GM19099 (cell line): ENCODE results near the gene BSPRY.
A peak's percentile ranks its signal among the peaks of the same experiment; 100 is the strongest.

Experiments
- POLR2A ChIP-seq: IDR thresholded peaks from 3 replicates; pipeline ENCODE4 v1.6.1; 2011; ENCODE audit warnings: low read depth; ENCODE audit not compliant: insufficient read length; ENCODE audit errors: extremely low read depth

The BSPRY gene

GRCh38 chr9:113328045-113328782, 21.1 kb upstream of the BSPRY start:
- TF ChIP-seq POLR2A: no peak

- TF ChIP-seq POLR2A: no peak
Measured at GRCh38 chr9:113331780-113332179, 17.6 kb upstream of the BSPRY start.

DNA sequence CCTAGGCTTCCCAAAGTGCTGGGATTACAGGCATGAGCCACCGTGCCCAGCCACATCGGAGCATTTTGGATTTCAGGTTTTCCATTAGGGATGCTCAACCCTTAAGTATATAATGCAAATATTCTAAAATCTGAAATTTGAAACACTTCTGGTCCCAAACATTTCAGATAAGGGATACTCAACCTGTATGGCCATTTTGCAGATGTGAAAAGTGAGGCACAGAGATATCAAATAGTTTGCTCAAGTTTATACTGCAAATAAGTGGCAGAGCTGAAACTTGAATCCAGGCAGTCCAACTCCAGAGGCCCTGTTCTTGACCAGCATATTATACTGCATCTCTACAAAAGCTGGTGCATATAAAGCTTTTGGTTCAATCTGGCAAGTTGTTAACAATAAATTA, 11.6 kb upstream of the BSPRY start:
- TF ChIP-seq POLR2A: no peak

DNA sequence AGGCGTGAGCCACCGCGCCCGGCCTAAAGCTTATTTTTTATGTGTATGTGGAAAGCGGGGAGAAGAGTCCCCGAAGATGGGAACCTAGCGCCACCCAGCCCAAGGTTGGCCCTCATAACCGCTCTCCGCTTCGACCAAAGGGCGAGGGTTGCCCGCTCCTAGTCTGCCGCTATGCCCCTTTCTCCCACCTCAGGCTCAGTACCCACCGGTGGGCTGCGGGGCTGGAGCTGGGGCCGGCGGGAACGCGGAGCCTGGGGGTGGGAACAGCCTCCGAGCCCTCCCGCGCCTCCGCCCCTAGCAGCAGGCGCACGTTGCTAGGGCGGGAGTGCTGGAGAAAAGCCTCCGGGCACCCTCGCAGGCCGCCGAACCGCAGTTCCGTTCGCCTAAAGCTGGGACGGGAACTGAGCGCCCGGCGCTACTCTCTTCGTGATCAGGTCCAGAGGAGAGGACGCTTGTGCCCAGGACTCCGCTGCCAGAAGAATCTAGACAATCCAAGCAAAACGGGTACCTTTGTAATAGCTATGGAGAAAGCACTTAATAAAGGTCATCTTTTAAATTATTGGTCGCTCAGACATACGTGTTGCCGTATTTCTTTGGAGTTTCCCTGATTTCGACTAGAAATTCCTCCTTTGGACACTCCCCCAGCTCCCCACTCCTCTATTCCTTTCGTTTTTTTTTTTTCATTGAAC, 9.2 kb upstream of the BSPRY start, which contains the start of gene WDR31:
TSS of gene WDR31 (minus strand) at position 265 of the 689 bp plus-strand sequence. CDS start 8,253 bp downstream, outside the sequence.
- TF ChIP-seq POLR2A: peak; percentile 63

GRCh38 chr9:113341712-113342410, 7.5 kb upstream of the BSPRY start:
- no peak for TF ChIP-seq POLR2A

DNA sequence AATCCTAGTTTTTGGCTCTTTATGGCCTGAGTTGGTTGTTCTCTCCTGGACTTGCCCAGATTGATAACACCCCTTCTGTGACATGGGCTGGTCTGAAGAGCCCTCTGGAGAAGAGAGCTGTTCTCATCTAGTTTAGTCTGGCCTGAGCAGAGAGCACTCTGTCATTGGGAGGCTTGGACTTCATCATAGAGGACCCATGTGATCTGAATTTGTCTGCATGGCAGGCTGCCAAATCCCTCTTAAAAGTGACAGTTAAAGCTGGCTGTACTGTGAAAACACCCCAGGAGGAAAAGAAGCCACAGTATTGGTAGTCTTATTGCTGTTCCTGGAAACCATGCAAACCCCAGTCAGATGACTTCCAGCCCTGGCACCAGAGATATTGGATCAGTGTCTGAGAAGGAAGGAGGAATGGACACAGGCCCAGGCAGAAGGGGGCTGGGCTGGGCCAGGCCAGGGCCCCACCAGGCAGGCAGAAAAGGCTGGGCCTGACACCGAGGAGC, 5.6 kb upstream of the BSPRY start:
- TF ChIP-seq POLR2A: no peak

- no peak for TF ChIP-seq POLR2A
Measured at GRCh38 chr9:113345190-113345589, 4.2 kb upstream of the BSPRY start.

DNA sequence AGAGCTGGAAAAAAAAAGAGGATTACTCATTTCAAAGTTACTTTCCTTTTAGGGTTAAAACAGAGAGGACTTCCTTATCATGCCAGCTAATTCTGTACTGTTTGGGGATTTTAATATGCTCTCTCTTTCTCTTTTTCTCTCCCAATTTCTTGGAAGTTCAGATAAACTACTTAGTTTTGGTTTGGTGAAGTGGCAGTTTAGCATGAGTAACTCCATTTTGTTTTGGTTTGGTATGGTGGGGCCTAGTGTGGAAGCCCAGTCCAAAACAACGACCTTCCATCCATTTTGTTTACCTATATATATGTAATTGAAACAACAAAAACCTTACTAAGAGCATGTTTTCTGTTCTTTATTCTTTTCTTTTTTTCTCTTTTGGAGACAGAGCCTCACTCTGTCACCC, 3.7 kb upstream of the BSPRY start:
- TF ChIP-seq POLR2A: no peak

DNA sequence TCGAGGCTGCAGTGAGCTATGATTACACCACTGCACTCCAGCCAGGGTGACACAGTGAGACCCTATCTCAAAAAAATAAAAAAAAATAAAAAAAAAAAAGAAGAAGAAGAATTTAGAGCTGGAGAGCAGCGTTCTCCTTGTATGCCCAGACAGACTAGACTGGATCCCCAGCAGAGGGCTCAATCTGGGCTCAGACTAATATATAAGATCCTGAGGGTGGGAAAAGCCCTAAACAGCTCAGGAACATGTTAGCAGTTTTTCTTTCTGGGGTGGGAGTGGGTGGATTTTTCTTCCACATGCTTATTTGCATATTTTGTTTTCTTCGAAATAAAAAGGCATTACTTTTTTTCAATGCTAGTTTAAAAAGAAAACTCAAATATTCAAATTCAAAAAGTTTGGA, 904 bp upstream of the BSPRY start:
- no peak for TF ChIP-seq POLR2A

GRCh38 chr9:113349066-113349444, 286 bp upstream of the BSPRY start:
- TF ChIP-seq POLR2A: no peak

DNA sequence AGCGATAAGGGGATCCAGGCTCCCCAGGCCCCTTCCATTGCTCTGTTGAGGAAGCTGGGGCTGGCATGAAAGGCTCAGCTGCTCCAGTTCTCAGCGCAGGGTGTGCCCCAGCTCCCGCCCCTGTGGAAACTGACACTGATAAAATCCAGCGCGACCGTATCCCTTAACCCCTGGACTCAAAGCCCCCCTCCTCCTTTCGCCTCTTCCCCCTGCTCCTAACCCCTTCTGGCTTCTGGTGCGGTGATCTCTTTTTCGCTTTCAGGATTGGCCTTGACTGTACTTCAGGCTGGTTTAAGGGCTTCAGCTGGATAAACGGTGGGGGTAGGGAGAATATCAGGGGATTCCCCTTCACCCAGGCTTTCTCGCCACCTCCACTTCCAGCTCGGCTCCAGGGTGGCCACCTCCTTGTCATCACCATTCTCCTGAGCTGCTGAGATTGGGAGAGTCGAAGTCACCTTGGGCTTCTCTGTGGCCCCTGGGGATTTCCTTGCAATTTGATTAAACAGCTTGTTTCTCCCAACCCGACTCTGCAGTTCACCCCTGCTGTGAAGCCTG, 843 bp downstream of the BSPRY start:
- no peak for TF ChIP-seq POLR2A

GRCh38 chr9:113350937-113351336, 1.6 kb downstream of the BSPRY start:
- no peak for TF ChIP-seq POLR2A

GRCh38 chr9:113352006-113352405, 2.7 kb downstream of the BSPRY start:
- no peak for TF ChIP-seq POLR2A

DNA sequence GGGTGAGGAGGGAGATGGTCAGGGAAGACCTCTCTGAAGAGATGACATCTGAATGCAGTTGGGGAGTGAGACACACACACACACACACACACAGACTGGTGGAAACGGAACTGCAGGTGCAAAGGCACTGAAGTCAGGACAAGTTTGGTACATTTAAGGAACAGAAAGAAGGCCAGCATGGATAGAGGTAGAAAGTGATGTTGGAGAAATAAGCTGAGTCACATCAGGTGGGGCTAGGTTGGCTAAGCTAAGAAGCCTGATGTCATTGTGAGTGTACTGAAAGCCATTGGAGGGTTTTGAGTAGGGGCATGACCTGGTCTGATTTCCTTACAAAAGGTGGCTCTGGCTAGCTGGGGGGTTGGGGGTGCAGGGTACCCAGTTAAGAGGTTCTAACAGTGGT, 3.1 kb downstream of the BSPRY start:
- no peak for TF ChIP-seq POLR2A

GRCh38 chr9:113355040-113355596, 5.8 kb downstream of the BSPRY start:
- no peak for TF ChIP-seq POLR2A
